HG03432 (cell line): ENCODE results near the gene SLC17A2.

ENCODE experiments used
- ATAC-seq: cut with Tn5 transposase; IDR thresholded peaks from one replicate; pipeline ENCODE4 v1.9.1; 2021; ENCODE audit warnings: mild to moderate bottlenecking, moderate library complexity; ENCODE audit not compliant: unreplicated experiment

The SLC17A2 gene

DNA sequence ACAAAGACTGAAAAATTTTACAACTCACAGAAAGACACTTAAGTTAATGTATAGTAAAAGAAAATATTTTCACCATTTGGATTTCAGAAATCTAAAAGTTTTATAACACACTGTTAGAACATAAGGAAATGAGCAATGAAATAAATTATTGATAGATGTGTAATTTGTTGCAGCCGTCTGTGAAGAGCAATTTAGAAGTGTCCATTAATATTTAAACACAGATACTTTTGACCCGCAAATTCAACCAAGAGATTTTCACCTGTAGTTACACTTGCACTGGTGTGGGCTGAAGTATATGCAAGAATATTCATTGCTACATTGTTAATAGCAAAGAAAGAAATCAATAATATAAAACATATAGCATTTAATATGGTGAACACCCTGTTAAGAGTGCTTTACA is 41.9 kb downstream of the SLC17A2 start:
- ATAC-seq: no peak

DNA sequence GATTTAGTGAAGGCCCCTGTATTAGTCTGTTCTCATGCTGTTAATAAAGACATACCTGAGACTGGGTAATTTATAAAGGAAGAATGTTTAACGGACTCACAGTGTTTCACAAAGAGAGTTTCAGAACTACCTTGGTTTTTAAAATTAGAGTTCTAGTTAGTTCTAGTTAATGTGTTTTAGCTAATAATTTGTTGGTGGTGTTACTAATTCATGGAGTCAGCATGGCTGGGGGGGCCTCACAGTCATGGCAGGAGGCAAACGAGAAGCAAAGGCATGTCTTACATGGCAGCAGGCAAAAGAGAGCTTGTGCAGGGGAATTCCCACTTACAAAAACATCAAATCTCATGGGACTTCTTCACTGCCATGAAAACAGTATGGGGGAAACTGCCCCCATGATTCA is 44.4 kb downstream of the SLC17A2 start:
- no peak for ATAC-seq

GRCh38 chr6:25883991-25884390 is 46.5 kb downstream of the SLC17A2 start:
- no peak for ATAC-seq

DNA sequence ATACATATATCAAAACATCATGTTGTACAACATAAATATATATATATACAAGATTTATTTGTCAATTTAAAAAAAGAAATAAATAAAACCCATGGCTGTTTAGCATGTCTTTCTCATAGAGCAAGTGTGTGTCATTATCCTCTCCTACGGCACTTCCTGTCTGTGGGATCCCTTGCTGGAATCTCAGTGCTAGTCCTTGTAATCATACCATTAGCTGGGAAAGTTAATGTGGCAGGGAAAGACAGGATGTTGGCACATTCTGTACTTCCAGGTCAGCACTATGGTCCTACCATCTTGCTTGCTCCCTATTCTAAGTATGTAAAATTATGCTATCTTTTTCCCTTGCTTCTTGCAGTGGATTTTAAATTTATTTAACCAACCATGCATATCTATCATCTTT is 47.0 kb downstream of the SLC17A2 start:
- no peak for ATAC-seq

- no peak for ATAC-seq
Measured at GRCh38 chr6:25882051-25882496, 48.4 kb downstream of the SLC17A2 start.

- ATAC-seq: no peak
Measured at GRCh38 chr6:25880601-25881000, 49.9 kb downstream of the SLC17A2 start.

DNA sequence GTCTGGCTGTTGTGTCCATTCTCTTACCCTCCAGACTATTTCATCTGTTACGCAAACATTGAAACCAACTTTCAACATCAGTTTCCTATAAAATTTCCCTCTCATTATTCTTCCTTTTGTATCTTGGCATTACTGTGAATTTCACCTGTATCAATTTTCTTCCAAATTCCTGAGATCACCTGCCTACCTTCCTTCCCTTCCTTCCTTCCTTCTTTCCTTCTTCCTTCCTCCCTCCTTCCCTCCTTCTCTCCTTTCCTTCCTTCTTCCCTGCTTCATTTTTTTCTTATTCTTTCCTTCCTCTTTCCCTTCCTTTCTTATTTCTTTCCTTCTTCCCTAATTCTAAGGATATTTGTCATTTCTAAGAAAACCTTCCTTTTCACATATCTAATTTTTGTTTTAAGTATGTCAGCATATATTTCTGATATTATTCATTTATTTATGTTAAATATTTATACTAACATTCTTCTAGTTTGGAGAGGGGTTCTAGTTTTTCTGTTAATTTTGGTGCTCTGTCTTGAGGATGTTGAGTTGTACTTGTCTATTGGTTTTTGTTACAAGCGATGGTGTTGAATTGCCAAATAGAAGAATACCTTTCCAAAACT is 51.7 kb downstream of the SLC17A2 start:
- ATAC-seq: no peak

- no peak for ATAC-seq
Measured at GRCh38 chr6:25875926-25876602, 54.4 kb downstream of the SLC17A2 start.

- ATAC-seq: no peak
Measured at GRCh38 chr6:25875563-25875905, 55.0 kb downstream of the SLC17A2 start.

DNA sequence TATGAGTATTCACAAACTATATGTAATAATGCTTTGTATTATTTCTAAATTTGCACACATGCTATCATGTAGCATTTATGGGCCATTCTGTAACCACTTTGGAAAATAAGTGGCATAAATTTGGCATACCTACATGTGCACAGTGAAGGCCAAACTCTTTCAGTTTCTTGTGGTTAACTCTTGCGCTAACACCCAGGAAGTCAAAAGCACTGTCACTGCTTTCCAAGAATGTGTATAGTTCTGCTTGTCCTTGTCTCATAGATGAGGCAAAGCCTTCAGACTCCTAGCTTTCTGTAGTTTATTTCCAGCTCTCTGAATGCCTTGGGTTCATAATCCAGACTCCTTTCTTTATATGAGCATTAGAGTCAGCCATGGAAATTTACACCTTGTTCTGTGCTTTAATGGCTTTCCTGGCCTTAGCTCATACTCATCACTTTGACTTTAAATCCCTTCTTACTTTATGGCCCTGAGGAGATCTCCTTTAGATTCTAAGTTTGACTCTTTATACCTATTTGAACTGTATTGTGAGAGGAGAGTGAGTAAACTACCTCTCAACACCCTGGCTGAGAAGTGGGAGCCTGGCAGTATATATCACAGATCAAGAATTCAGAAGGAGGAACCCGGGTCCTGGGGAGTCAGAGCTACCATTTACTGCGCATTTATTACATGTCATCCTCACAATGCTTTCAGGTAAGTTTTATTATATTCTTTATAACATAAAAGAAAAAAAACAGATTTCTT is 55.5 kb downstream of the SLC17A2 start:
- ATAC-seq: no peak

DNA sequence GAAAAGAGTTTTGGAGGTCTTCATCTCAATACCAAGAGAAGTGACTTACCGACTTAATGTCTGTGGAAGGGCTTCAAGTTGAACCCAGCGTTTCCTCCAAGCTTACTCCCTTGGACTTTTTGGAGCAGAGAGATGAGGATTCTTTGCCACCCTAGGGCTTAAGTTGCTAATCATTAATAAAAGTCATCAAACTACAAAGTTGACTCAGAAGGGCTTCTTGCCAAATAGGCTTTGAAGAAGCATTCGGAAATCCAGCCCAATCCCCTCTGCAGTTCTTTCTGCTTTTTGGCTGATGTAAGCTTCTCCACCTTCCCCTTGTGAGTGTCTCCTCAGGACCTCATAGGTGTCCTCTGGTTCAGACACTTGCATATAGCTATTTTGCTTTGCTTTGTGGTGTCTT is 56.4 kb downstream of the SLC17A2 start, which contains the start of gene SLC17A3:
TSS of gene SLC17A3 (minus strand) at position 126 of the 400 bp plus-strand sequence. CDS start 5,856 bp downstream, outside the sequence.
- ATAC-seq: no peak

DNA sequence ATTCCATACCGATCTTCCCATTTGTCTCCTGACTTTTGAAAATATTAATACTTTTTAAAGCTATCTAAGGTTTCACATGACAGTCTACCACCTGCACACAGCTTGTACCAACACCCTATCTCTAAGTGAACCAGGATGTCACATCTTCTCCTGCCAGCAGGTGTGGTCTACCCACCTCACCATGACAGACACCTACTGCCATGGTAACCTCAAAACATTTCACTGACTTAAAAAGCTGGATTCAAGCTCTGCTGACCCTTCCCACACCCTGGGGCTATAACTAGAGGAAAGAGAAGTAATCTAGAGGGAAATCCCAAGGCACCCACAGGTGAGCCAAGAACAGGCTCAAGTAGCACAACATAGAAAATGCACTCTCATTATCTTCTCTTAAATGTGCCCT is 57.7 kb downstream of the SLC17A2 start:
- no peak for ATAC-seq

GRCh38 chr6:25869840-25870239 is 60.7 kb downstream of the SLC17A2 start:
- ATAC-seq: no peak

- ATAC-seq: no peak
Measured at GRCh38 chr6:25868436-25869183, 61.9 kb downstream of the SLC17A2 start.

DNA sequence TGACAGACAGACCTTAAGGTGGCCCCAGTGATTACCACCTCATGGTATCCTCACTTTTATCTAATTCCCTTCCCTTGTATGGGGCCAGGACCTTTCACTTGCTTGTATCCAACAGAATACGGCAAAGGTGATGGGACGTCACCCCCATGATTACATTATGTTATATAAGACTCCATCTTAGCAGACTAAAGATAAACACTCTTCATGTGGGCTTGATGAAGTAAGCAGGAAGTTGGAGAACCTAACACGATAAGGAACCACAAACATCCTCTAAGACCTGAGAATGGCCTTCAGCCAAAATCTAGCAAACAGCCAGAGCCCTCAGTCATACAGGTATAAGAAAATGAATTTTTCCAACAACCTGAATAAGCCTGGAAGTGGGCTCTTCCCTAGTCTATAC is 64.5 kb downstream of the SLC17A2 start:
- ATAC-seq: no peak

DNA sequence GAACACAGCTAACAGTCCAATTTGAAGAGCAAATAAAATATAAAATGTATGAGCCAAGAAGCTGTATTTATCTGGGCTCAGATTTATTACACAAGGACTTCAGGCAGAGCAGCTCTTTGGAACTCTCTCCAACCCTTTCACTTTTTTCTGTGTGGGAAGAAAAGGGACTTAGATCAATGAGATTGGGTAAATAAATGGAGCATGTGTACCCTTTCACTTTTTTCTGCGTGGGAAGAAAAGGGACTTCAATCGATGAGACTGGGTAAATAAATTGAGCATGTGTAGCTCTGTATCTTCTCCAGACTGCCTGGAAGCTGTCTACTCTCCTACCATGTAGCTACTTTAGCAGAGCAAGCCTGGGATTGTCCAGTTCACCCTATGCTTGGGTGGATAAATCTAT is 67.1 kb downstream of the SLC17A2 start:
- ATAC-seq: no peak
